NCI-H146 treated with DMSO at 0.1 percent for 48 hours (cell line): ENCODE results near the gene CHERP.
"Not testable (repeated sequence)": the region's sequence is repeated elsewhere in the genome, so short reads cannot be mapped to it uniquely, and the experiment has no call there.

Experiments used
- DNase-seq: peaks from one replicate; lab custom pipeline; 2025; ENCODE audit not compliant: unreplicated experiment; lab: John Stamatoyannopoulos, UW

Gene CHERP

DNA sequence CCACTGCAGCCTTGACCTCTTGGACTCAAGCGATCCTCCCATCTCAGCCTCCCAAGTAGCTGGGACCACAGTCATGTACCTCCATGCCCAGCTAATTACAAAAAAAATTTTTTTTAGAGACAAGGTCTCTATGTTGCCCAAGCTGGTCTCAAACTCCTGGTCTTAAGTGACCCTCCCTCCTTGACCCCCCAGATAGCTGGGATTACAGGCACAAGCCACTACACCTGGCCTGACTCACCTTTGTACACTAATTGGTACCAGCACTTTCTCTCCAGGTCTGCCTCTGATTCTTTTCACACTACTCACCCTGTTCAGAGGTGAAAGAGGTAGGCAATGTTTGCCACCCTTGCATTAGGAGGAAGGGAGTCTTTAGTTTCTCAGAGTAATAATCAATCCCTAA, 64.9 kb downstream of the CHERP start:
- no peak for DNase-seq

DNA sequence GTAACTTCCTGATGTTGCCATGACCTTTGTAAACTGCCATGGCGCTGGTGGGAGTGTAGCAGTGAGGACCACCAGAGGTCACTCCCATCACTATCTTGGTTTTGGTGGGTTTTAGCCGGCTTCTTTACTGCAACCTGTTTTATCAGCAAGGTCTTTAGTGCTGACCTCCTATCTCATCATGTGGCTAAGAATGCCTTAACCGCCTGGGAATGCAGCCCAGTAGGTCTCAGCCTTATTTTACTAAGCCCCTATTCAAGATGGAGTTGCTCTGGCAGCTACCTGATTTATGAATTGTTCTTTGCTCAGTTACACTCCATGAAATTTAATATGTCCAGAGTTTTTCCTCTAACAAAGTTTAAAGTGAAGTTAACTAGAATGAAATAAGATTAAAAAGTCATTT, 65.8 kb downstream of the CHERP start:
- no peak for DNase-seq

DNA sequence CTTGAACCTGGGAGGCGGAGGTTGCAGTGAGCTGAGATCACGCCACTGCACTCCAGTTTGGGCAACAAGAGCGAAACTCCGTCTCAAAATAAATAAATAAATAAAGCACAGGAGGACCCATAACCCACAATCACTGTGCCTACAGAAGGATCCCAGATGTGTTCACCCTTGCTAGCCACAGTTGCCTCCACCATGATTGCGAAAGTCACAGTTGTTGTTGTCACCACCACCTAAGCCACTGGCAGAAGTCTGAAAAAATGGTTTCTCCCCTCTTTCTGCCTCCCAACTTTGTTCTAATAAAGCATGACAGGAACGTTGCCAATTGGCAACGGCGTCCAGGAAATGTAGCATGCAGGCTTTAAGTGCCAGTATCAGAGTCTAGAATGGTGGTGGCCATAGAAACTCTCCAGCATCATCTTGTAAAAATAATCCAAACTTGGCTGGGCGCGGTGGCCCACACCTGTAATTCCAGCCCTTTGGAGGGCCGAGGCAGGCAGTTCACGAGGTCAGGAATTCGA, 68.3 kb downstream of the CHERP start:
- no peak for DNase-seq

DNA sequence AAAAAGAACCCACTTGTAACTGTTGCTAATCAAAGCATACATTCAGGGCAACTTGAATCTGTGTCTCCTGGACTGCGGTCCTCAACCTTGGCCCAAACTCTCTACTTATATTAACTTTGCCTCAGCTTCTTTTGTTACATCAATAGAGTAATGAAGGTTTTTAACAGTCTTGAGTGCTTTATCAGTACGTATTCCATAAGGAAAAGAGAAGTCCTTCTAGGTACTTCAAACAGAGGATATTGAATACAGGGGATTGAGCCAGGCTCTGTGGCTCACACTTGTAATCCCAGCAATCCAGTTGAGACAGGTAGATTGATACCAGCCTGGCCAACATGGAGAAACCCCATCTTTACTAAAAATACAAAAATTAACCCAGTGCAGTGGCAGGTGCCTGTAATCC, 69.2 kb downstream of the CHERP start:
- no peak for DNase-seq

DNA sequence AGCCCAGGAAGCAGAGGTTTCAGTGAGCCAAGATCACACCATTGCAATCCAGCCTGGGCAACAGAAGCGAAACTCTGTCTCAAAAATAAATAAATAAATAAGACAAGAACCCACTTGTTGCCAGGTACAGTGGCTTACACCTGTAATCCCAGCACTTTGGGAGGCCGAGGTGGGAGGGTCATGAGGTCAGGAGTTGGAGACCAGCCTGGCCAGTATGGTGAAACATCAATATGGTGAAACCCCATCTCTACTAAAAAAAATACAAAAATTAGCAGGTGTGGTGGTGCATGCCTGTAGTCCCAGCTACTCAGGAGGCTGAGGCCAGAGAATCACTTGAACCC, 69.7 kb downstream of the CHERP start:
- not testable (repeated sequence) for DNase-seq

DNA sequence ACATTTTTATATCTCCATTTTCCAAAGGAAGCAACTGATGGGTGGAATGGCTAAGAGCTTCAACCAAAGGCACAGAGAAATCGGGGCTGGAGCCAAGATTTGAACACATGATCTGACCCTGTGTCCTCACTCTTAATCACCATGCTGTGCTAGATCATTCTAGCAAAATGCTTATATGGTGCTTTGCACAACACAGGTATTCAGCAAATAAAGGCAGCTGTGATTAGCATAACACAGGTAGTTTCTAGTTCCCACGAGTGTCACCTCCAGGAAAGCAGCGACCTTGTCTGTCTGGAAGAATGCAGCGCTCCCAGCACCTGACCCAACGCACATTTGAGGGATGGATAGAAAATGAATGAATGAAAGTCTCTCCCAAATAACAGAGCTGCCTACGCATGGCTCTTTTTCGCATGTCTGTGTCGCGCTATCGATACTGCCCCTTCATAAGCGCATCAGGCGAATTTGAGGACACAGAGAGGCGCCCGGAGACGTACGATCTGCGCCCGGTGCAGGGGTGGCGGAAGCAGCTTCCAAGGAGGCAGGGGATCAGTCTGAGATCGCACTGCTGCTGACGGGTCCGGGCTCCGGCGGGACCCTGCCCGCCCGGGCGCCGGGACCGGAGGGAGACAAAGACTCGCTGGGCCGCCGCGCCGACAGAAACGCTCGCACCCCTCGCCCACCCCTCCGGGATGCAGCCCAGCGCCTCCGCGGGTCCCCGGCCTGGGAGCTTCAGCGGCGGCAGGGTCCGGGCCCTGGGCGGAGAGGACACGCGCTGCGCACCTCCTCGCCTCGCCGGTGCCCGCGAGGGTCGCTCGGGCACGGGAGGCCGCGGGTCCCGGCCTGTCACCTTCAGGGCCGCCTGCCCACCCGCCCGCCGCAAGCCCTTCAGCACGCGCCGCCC, 71.1 kb downstream of the CHERP start:
- DNase-seq: no peak

DNA sequence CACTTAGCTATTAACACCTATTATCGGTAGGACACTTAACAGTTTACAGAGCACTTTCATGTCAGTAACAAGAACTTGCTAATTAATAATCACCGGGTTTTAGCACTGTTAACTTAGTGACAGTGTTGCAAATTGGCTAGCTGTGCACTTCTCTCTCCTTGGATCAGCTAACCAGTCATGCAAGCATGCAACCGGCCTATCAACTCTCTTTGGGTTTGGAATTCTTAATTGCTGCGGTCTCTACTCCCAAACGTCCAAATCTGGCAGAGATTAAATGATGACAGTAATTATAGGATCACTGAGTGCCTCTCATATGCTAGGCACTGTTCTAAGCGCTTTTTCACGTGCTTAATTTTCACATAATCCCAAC, 71.7 kb downstream of the CHERP start:
- DNase-seq: no peak
